Right ventricle myocardium inferior (tissue), 1 donor: Measurements from ENCODE around the gene VPS18. TPM values are rescaled to one million over a fixed set of nuclear protein-coding genes. Genes with fewer than 3 reads are reported as not detected.

Source experiments
- ATAC-seq: fragments of 200-7000 bp; cut with Tn5 transposase; one replicate; pipeline ENCODE4 v1.9.1; 2020; ENCODE audit warnings: mild to moderate bottlenecking, moderate library complexity
- DNase-seq: peaks from one replicate; pipeline ENCODE4 v3.0.0; 2021; ENCODE audit errors: missing footprints
- intact Hi-C: fragments of 100-400 bp; cut with DNase I; formaldehyde crosslinking; loops from one replicate; pipeline ENCODE4 v1.11.0; 2022
- total RNA-seq: library from RNA; stranded (reverse); fragmentation: NEBNext Ultra II Directional; extraction: Animal tissue kit (Norgen Biotek cat#: 25700); gene quantifications from one replicate; pipeline ENCODE4 v1.2.1, GENCODE V29; 2021
- donor health status: DM: no; HTN: yes; CAD: no; lungs with severe emphysema.

VPS18 gene
- total RNA-seq, 1 donor from 2014 or later = 20.6 TPM

- peak; percentile 6 for ATAC-seq
- intact Hi-C loops = loop anchor here (2.0 kb wide), 1 partner anchor 80 kb away; no protein-coding TSS in a partner anchor
- no peak for DNase-seq
Measured at GRCh38 chr15:40942337-40942854, 48.1 kb downstream of the VPS18 start.

- ATAC-seq (no peak), DNase-seq (no peak)
- intact Hi-C loops = loop anchor here (2.0 kb wide), 1 partner anchor 80 kb away; no protein-coding TSS in a partner anchor
Measured at GRCh38 chr15:40942878-40943277, 48.6 kb downstream of the VPS18 start.

- ATAC-seq (no peak), DNase-seq (no peak)
- intact Hi-C loops = loop anchor here (2.0 kb wide), 1 partner anchor 79 kb away; no protein-coding TSS in a partner anchor
Measured at GRCh38 chr15:40943764-40944365, 49.6 kb downstream of the VPS18 start.

GRCh38 chr15:40944510-40945296 lies 50.5 kb downstream of the VPS18 start:
- intact Hi-C loops = no loop called here
- DNase-seq (no peak), ATAC-seq (no peak)

- intact Hi-C loops = no loop called here
- ATAC-seq (no peak), DNase-seq (no peak)
Measured at GRCh38 chr15:40948706-40949473, 54.6 kb downstream of the VPS18 start.

GRCh38 chr15:40949756-40950207 lies 55.5 kb downstream of the VPS18 start:
- no peak for ATAC-seq
- intact Hi-C loops = no loop called here

GRCh38 chr15:40951764-40952163 lies 57.5 kb downstream of the VPS18 start:
- intact Hi-C loops = no loop called here
- DNase-seq (no peak), ATAC-seq (no peak)

More at GRCh38 chr15:40949756-40950207, 55.5 kb downstream of the VPS18 start:
- DNase-seq = no peak

GRCh38 chr15:40952301-40952900 lies 58.2 kb downstream of the VPS18 start:
- intact Hi-C loops = no loop called here
- no peak for DNase-seq
- no peak for ATAC-seq

- ATAC-seq (peak; percentile 92), DNase-seq (peak; percentile 98)
- intact Hi-C loops = no loop called here
Measured at GRCh38 chr15:40952901-40953712, 58.9 kb downstream of the VPS18 start, which contains the start of gene CHAC1. Gene CHAC1 (plus strand): TSS chr15:40953471. CDS start chr15:40953584, 113 bp downstream.

Other genes starting within 250 kb of the VPS18 start
- gene RAD51, start 199.3 kb upstream of the VPS18 start, total RNA-seq = 2.0 TPM
- 19.1 TPM for gene RMDN3, start 139.2 kb upstream of the VPS18 start, total RNA-seq
- 8.1 TPM for gene GCHFR, start 130.4 kb upstream of the VPS18 start, total RNA-seq
- 0.24 TPM for gene C15orf62, start 124.5 kb upstream of the VPS18 start, total RNA-seq
- gene ZFYVE19, start 87.4 kb upstream of the VPS18 start, total RNA-seq = 27.6 TPM
- gene DNAJC17, start 87.0 kb upstream of the VPS18 start, total RNA-seq = 19.7 TPM
- not detected for gene PPP1R14D, start 65.7 kb upstream of the VPS18 start, total RNA-seq
- gene SPINT1, start 50.4 kb upstream of the VPS18 start, total RNA-seq = 2.0 TPM
- gene RHOV, start 20.2 kb upstream of the VPS18 start, total RNA-seq = not detected
- gene DLL4, start 34.9 kb downstream of the VPS18 start, total RNA-seq = 11.1 TPM
- gene CHAC1, start 59.0 kb downstream of the VPS18 start, total RNA-seq = 0.81 TPM
- gene INO80, start 221.8 kb downstream of the VPS18 start, total RNA-seq = 10.7 TPM